HEK293 (cell line): Measurements from ENCODE around the gene EIF1.

Experiments
- EGR2 ChIP-seq: fragments of 450-650 bp; formaldehyde crosslinking; IDR thresholded peaks from 2 replicates; pipeline ENCODE4 v1.5.1; 2016; ENCODE audit warnings: low read depth, missing biosample characterization, missing genetic modification characterization
- GLI2 ChIP-seq: fragments of 450-650 bp; formaldehyde crosslinking; IDR thresholded peaks from 2 replicates; pipeline ENCODE4; 2017; ENCODE audit warnings: missing biosample characterization, missing genetic modification characterization, low read depth, borderline replicate concordance
- MYNN ChIP-seq: fragments of 450-650 bp; formaldehyde crosslinking; IDR thresholded peaks from 2 replicates; pipeline ENCODE4 v1.5.1; 2016; ENCODE audit warnings: missing biosample characterization, missing genetic modification characterization, borderline replicate concordance
- SP2 ChIP-seq: fragments of 450-650 bp; formaldehyde crosslinking; IDR thresholded peaks from 2 replicates; pipeline ENCODE4 v1.5.1; 2016; ENCODE audit warnings: missing biosample characterization, missing genetic modification characterization
- TRIM28 ChIP-seq: IDR thresholded peaks from 2 replicates; pipeline ENCODE4 v1.6.1; 2011; ENCODE audit warnings: low read length, control low read depth, borderline replicate concordance
- ZBTB20 ChIP-seq: fragments of 450-650 bp; formaldehyde crosslinking; IDR thresholded peaks from 2 replicates; pipeline ENCODE4 v1.5.1; 2016; ENCODE audit warnings: missing biosample characterization, missing genetic modification characterization
- ZBTB44 ChIP-seq: fragments of 450-650 bp; IDR thresholded peaks from 2 replicates; pipeline ENCODE4 v1.5.1; 2018; ENCODE audit warnings: missing biosample characterization, mild to moderate bottlenecking, missing genetic modification characterization
- ZFHX2 ChIP-seq: fragments of 450-650 bp; formaldehyde crosslinking; conservative IDR thresholded peaks from 2 replicates; pipeline ENCODE4 v1.5.1; 2016; ENCODE audit warnings: missing biosample characterization, missing genetic modification characterization
- ZFP41 ChIP-seq: fragments of 450-650 bp; formaldehyde crosslinking; IDR thresholded peaks from 2 replicates; pipeline ENCODE4 v1.5.1; 2016; ENCODE audit warnings: missing biosample characterization, missing genetic modification characterization, borderline replicate concordance
- ZIC2 ChIP-seq: fragments of 450-650 bp; formaldehyde crosslinking; IDR thresholded peaks from 2 replicates; pipeline ENCODE4 v1.5.1; 2016; ENCODE audit warnings: missing biosample characterization, missing genetic modification characterization
- ZNF121 ChIP-seq: fragments of 450-650 bp; formaldehyde crosslinking; IDR thresholded peaks from 2 replicates; pipeline ENCODE4 v1.5.1; 2016; ENCODE audit warnings: missing biosample characterization, missing genetic modification characterization
- ZNF184 ChIP-seq: fragments of 450-650 bp; IDR thresholded peaks from 2 replicates; pipeline ENCODE4 v1.5.1; 2018; ENCODE audit warnings: missing biosample characterization, mild to moderate bottlenecking, missing genetic modification characterization
- ZNF416 ChIP-seq: fragments of 450-650 bp; formaldehyde crosslinking; IDR thresholded peaks from 2 replicates; pipeline ENCODE4 v1.5.1; 2016; ENCODE audit warnings: missing biosample characterization, missing genetic modification characterization
- ZNF510 ChIP-seq: fragments of 450-650 bp; formaldehyde crosslinking; IDR thresholded peaks from 2 replicates; pipeline ENCODE4 v1.5.1; 2018; ENCODE audit warnings: mild to moderate bottlenecking, missing genetic modification characterization, missing biosample characterization; ENCODE audit not compliant: insufficient replicate concordance
- ZNF596 ChIP-seq: fragments of 450-650 bp; IDR thresholded peaks from 2 replicates; pipeline ENCODE4 v1.5.0; 2018; ENCODE audit warnings: missing biosample characterization, mild to moderate bottlenecking, missing genetic modification characterization, moderate library complexity
- ZNF626 ChIP-seq: fragments of 450-650 bp; sonication (Bioruptor Pico); formaldehyde crosslinking; IDR thresholded peaks from 2 replicates; pipeline ENCODE4 v1.5.1; 2018; ENCODE audit warnings: missing biosample characterization, missing genetic modification characterization, inconsistent platforms
- ZNF791 ChIP-seq: fragments of 450-650 bp; formaldehyde crosslinking; IDR thresholded peaks from 2 replicates; pipeline ENCODE4 v1.5.1; 2016; ENCODE audit warnings: missing biosample characterization, missing genetic modification characterization
- ZNF830 ChIP-seq: fragments of 450-650 bp; IDR thresholded peaks from 2 replicates; pipeline ENCODE4 v1.5.0; 2018; ENCODE audit warnings: missing biosample characterization, missing genetic modification characterization, low read depth, mild to moderate bottlenecking, moderate library complexity
- ZSCAN18 ChIP-seq: fragments of 450-650 bp; formaldehyde crosslinking; IDR thresholded peaks from 2 replicates; pipeline ENCODE4 v1.5.1; 2016; ENCODE audit warnings: missing biosample characterization, missing genetic modification characterization
- TF ChIP-seq, protein P1 (sequence below): fragments of 450-650 bp; formaldehyde crosslinking; conservative IDR thresholded peaks from 2 replicates; pipeline ENCODE4 v1.5.1; 2016; ENCODE audit warnings: low read depth, missing biosample characterization, missing genetic modification characterization
- TF ChIP-seq, protein P2 (sequence below): fragments of 450-650 bp; formaldehyde crosslinking; IDR thresholded peaks from 2 replicates; pipeline ENCODE4 v1.5.1; 2016; ENCODE audit warnings: missing biosample characterization, missing genetic modification characterization
- TF ChIP-seq, protein P3 (sequence below): fragments of 450-650 bp; formaldehyde crosslinking; IDR thresholded peaks from 2 replicates; pipeline ENCODE4 v1.5.1; 2016; ENCODE audit warnings: missing biosample characterization, missing genetic modification characterization
- TF ChIP-seq, protein P4 (sequence below): fragments of 450-650 bp; formaldehyde crosslinking; IDR thresholded peaks from 2 replicates; pipeline ENCODE4 v1.5.1; 2016; ENCODE audit warnings: missing biosample characterization, missing genetic modification characterization

EIF1 gene

GRCh38 chr17:41688641-41689496 lies at the start of gene EIF1 (continued):
- TF ChIP-seq, protein P1, sequence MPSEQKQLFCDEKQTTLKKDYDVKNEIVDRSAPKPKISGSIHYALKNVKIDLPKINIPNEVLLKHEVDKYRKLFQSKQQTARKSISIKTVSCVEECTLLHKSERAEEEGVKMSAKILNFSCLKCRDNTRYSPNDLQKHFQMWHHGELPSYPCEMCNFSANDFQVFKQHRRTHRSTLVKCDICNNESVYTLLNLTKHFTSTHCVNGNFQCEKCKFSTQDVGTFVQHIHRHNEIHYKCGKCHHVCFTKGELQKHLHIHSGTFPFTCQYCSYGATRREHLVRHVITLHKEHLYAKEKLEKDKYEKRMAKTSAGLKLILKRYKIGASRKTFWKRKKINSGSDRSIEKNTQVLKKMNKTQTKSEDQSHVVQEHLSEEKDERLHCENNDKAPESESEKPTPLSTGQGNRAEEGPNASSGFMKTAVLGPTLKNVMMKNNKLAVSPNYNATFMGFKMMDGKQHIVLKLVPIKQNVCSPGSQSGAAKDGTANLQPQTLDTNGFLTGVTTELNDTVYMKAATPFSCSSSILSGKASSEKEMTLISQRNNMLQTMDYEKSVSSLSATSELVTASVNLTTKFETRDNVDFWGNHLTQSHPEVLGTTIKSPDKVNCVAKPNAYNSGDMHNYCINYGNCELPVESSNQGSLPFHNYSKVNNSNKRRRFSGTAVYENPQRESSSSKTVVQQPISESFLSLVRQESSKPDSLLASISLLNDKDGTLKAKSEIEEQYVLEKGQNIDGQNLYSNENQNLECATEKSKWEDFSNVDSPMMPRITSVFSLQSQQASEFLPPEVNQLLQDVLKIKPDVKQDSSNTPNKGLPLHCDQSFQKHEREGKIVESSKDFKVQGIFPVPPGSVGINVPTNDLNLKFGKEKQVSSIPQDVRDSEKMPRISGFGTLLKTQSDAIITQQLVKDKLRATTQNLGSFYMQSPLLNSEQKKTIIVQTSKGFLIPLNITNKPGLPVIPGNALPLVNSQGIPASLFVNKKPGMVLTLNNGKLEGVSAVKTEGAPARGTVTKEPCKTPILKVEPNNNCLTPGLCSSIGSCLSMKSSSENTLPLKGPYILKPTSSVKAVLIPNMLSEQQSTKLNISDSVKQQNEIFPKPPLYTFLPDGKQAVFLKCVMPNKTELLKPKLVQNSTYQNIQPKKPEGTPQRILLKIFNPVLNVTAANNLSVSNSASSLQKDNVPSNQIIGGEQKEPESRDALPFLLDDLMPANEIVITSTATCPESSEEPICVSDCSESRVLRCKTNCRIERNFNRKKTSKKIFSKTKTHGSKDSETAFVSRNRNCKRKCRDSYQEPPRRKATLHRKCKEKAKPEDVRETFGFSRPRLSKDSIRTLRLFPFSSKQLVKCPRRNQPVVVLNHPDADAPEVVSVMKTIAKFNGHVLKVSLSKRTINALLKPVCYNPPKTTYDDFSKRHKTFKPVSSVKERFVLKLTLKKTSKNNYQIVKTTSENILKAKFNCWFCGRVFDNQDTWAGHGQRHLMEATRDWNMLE (tag by site-specific recombination): 0 out of 2 replicates have a peak, but pooled peaks have one; percentile 19
- no peak for TF ChIP-seq TRIM28
- TF ChIP-seq ZFP41 (tag by site-specific recombination): no peak
- no peak for TF ChIP-seq ZNF626 (tag by site-specific recombination)
- peak; percentile 2; the same call in 1 of the 2 replicates for TF ChIP-seq ZFHX2 (tag by site-specific recombination)
- TF ChIP-seq ZNF510 (tag by site-specific recombination): no peak
- TF ChIP-seq, protein P2, sequence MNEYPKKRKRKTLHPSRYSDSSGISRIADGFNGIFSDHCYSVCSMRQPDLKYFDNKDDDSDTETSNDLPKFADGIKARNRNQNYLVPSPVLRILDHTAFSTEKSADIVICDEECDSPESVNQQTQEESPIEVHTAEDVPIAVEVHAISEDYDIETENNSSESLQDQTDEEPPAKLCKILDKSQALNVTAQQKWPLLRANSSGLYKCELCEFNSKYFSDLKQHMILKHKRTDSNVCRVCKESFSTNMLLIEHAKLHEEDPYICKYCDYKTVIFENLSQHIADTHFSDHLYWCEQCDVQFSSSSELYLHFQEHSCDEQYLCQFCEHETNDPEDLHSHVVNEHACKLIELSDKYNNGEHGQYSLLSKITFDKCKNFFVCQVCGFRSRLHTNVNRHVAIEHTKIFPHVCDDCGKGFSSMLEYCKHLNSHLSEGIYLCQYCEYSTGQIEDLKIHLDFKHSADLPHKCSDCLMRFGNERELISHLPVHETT (tag by site-specific recombination): no peak
- TF ChIP-seq GLI2 (tag by site-specific recombination): no peak
- peak; percentile 69 for TF ChIP-seq ZBTB20 (tag by site-specific recombination)
- peak; percentile 92 for TF ChIP-seq ZNF121 (tag by site-specific recombination)
- 0 out of 2 replicates have a peak, but pooled peaks have one; percentile 8 for TF ChIP-seq ZNF184 (tag by site-specific recombination)
- 0 out of 2 replicates have a peak, but pooled peaks have one; percentile 15 for TF ChIP-seq MYNN
- no peak for TF ChIP-seq EGR2
- 0 out of 2 replicates have a peak, but pooled peaks have one; percentile 62 for TF ChIP-seq ZNF596
- no peak for TF ChIP-seq ZNF791 (tag by site-specific recombination)
- TF ChIP-seq ZNF830 (tag by site-specific recombination): no peak
- TF ChIP-seq ZIC2 (tag by site-specific recombination): no peak; the same call in 1 of the 2 replicates
- TF ChIP-seq ZNF416: no peak
- TF ChIP-seq ZBTB44 (tag by site-specific recombination): no peak
- TF ChIP-seq, protein P3, sequence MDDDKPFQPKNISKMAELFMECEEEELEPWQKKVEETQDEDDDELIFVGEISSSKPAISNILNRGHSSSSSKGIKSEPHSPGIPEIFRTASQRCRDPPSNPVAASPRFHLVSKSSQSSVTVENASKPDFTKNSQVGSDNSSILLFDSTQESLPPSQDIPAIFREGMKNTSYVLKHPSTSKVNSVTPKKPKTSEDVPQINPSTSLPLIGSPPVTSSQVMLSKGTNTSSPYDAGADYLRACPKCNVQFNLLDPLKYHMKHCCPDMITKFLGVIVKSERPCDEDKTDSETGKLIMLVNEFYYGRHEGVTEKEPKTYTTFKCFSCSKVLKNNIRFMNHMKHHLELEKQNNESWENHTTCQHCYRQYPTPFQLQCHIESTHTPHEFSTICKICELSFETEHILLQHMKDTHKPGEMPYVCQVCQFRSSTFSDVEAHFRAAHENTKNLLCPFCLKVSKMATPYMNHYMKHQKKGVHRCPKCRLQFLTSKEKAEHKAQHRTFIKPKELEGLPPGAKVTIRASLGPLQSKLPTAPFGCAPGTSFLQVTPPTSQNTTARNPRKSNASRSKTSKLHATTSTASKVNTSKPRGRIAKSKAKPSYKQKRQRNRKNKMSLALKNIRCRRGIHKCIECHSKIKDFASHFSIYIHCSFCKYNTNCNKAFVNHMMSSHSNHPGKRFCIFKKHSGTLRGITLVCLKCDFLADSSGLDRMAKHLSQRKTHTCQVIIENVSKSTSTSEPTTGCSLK (tag by site-specific recombination): no peak
- peak; percentile 99 for TF ChIP-seq SP2 (tag by site-specific recombination)
- TF ChIP-seq, protein P4, sequence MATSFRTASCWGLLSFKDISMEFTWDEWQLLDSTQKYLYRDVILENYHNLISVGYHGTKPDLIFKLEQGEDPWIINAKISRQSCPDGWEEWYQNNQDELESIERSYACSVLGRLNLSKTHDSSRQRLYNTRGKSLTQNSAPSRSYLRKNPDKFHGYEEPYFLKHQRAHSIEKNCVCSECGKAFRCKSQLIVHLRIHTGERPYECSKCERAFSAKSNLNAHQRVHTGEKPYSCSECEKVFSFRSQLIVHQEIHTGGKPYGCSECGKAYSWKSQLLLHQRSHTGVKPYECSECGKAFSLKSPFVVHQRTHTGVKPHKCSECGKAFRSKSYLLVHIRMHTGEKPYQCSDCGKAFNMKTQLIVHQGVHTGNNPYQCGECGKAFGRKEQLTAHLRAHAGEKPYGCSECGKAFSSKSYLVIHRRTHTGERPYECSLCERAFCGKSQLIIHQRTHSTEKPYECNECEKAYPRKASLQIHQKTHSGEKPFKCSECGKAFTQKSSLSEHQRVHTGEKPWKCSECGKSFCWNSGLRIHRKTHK (tag by site-specific recombination): no peak
- peak; percentile 48; the same call in 1 of the 2 replicates for TF ChIP-seq ZSCAN18 (tag by site-specific recombination)
